HUES64 (cell line): ENCODE results near the gene APOC1. TPM values are rescaled to one million over a fixed set of nuclear protein-coding genes. Genes with fewer than 3 reads are reported as not detected.
"Not testable (repeated sequence)": the region's sequence is repeated elsewhere in the genome, so short reads cannot be mapped to it uniquely, and the experiment has no call there.

Experiments used
- H3K27ac ChIP-seq: 2 replicates; pipeline ENCODE4 v1.7.0; 2013; ENCODE audit warnings: low read depth, low read length, inconsistent platforms
- H3K27me3 ChIP-seq: 2 replicates; pipeline ENCODE4 v1.6.1; 2013; ENCODE audit warnings: mild to moderate bottlenecking, low read length; ENCODE audit not compliant: insufficient read depth
- H3K36me3 ChIP-seq: 2 replicates; pipeline ENCODE4 v1.6.1; 2013; ENCODE audit warnings: mild to moderate bottlenecking, low read length; ENCODE audit not compliant: insufficient read depth
- H3K4me1 ChIP-seq: 2 replicates; pipeline ENCODE4 v1.6.1; 2013; ENCODE audit warnings: mild to moderate bottlenecking, low read length, moderate library complexity; ENCODE audit not compliant: insufficient read depth
- H3K4me3 ChIP-seq: 2 replicates; pipeline ENCODE4 v1.5.1; 2013; ENCODE audit warnings: mild to moderate bottlenecking, low read length, moderate library complexity
- H3K9ac ChIP-seq: 2 replicates; pipeline ENCODE4 v1.6.1; 2013; ENCODE audit warnings: mild to moderate bottlenecking, low read depth, low read length
- H3K9me3 ChIP-seq: 2 replicates; pipeline ENCODE4 v1.6.1; 2013; ENCODE audit warnings: low read depth, low read length; ENCODE audit not compliant: insufficient read depth
- WGBS: fragments of 150-250, 120-280 bp; methylation state at CpG from one replicate; pipeline ENCODE4 v1.1.7; 2013; ENCODE audit warnings: missing lambda C conversion rate; 5-methylcytosine and 5-hydroxymethylcytosine counted together
- polyA plus RNA-seq, 2 experiments: library from polyadenylated mRNA; stranded (reverse); fragments of 50-300 nt; gene quantifications; one replicate each; pipeline ENCODE4 v1.2.3, GENCODE V29; 2013

The APOC1 gene
- 64.5 TPM for polyA plus RNA-seq (2013, experiment 1 of 2)
- polyA plus RNA-seq (2013, experiment 2 of 2): 68.9 TPM

GRCh38 chr19:44914433-44915206 lies at the start of gene APOC1:
Gene APOC1, plus strand, starts transcription at chr19:44914608. Its CDS starts 284 bp downstream, at chr19:44914892.
- H3K9ac ChIP-seq: peak within 1 kb of the TSS; percentile 72
- H3K36me3 ChIP-seq: not testable (repeated sequence)

GRCh38 chr19:44865196-44865767 lies 49.1 kb upstream of the APOC1 start:
- H3K9ac ChIP-seq: no peak overlapping the region
- H3K27ac ChIP-seq: no peak overlapping the region
- no peaks in the 10 kb centered on the region for H3K9me3 ChIP-seq
- WGBS: 97% methylated on average over 27 of the region's 27 CpGs
- no peaks in the 10 kb centered on the region for H3K27me3 ChIP-seq
- H3K36me3 ChIP-seq: peaks cover 65% of the 10 kb centered on the region
- no peaks in the 10 kb centered on the region for H3K4me1 ChIP-seq
- no peak overlapping the region for H3K4me3 ChIP-seq

More at GRCh38 chr19:44914433-44915206, at the start of gene APOC1:
- H3K27ac ChIP-seq: peak within 1 kb of the TSS; percentile 80
- not testable (repeated sequence) for H3K9me3 ChIP-seq, H3K27me3 ChIP-seq
- peaks cover 12% of the 10 kb centered on the region; the same call in 1 of the 2 replicates for H3K4me1 ChIP-seq
- H3K4me3 ChIP-seq: peak within 1 kb of the TSS; percentile 60
- 2% methylated on average over 23 of the region's 28 CpGs for WGBS

DNA sequence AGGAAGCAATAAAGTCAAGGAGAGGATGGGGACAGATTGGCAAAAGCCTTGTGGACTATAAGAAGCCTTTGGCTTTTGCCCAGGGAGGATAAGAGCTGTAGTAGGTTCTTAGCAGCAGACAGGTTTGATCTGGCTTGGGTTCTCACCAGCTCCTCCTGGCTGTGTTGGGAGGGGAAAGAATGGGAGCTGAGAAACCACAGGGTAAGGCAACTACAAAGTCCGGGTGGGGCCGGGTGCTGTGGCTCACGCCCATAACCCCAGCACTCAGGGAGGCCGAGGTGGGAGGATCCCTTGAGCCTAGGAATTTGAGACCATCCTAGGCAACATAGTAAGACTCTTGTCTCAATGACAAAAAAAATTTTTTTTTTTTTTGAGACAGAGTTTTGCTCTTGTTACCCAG lies 47.7 kb upstream of the APOC1 start:
- H3K4me1 ChIP-seq: no peaks in the 10 kb centered on the region
- no peak overlapping the region for H3K27ac ChIP-seq
- no peak overlapping the region for H3K4me3 ChIP-seq
- WGBS: 98% methylated on average over 4 of the region's 4 CpGs
- H3K9me3 ChIP-seq: no peaks in the 10 kb centered on the region
- peaks cover 67% of the 10 kb centered on the region for H3K36me3 ChIP-seq
- H3K9ac ChIP-seq: no peak overlapping the region
- no peaks in the 10 kb centered on the region for H3K27me3 ChIP-seq

- Histone ChIP-seq H3K4me3 (no peak overlapping the region), H3K36me3 (peaks cover 70% of the 10 kb centered on the region), H3K27ac (no peak overlapping the region), H3K27me3 (no peaks in the 10 kb centered on the region), H3K9me3 (no peaks in the 10 kb centered on the region), H3K4me1 (no peaks in the 10 kb centered on the region), H3K9ac (no peak overlapping the region)
- WGBS: 90% methylated on average over 12 of the region's 12 CpGs
Measured at GRCh38 chr19:44867578-44867977, 46.8 kb upstream of the APOC1 start.

DNA sequence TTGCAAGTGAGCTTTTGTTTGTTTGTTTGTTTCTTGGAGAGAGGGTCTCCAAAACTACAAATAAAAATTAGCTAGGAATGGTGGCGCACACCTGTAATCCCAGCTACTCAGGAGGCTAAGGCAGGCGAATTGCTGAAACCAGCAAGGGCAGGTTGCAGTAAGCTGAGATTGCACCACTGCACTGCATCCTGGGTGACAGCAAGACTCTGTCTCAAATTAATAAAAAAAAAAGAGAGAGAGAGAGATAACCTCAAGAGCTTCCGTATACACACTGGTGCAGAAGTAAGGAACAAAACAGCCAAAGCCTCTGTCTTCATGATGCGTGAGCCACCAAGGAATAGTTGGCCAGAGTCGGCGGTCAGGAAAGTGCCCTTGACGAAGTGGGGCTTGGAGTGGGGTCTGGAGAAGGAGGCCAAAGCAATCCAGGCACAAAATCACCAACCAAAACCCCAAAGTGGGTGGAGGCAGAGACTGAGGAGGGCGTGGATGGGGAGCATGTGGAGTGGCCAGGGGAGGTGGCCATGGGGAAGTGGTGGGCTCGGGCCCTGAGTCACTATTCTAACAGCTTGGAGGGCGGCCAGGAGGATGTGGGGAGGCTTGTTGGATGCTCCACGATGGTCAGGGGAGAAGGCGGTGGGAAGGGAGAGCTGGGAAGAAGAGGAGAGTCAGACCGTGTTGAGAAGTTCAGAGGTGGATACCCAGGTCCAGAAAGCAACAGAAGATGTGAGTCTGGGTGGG lies 44.5 kb upstream of the APOC1 start:
- peaks cover 89% of the 10 kb centered on the region for H3K36me3 ChIP-seq
- H3K27ac ChIP-seq: no peak overlapping the region
- no peak overlapping the region for H3K9ac ChIP-seq
- no peaks in the 10 kb centered on the region for H3K27me3 ChIP-seq
- H3K4me1 ChIP-seq: no peaks in the 10 kb centered on the region
- no peaks in the 10 kb centered on the region for H3K9me3 ChIP-seq
- WGBS: 94% methylated on average over 13 of the region's 13 CpGs
- H3K4me3 ChIP-seq: no peak overlapping the region

DNA sequence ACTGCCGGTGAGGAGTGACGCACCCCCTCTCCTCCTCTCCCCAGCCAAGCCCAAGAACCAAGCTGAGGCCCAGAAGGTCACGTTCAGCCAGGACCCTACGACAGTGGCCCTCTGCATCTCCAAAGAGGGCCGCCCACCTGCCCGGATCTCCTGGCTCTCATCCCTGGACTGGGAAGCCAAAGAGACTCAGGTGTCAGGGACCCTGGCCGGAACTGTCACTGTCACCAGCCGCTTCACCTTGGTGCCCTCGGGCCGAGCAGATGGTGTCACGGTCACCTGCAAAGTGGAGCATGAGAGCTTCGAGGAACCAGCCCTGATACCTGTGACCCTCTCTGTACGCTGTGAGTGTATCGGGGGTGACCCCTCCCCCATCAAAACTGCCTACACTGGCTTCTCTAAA lies 42.6 kb upstream of the APOC1 start:
- no peaks in the 10 kb centered on the region for H3K9me3 ChIP-seq
- H3K9ac ChIP-seq: no peak overlapping the region
- no peak overlapping the region for H3K4me3 ChIP-seq
- H3K36me3 ChIP-seq: peaks cover 89% of the 10 kb centered on the region
- no peaks in the 10 kb centered on the region for H3K27me3 ChIP-seq
- H3K4me1 ChIP-seq: 0 out of 2 replicates have a peak, but pooled peaks cover 3% of the 10 kb centered on the region
- H3K27ac ChIP-seq: no peak overlapping the region
- 97% methylated on average over 14 of the region's 14 CpGs for WGBS

DNA sequence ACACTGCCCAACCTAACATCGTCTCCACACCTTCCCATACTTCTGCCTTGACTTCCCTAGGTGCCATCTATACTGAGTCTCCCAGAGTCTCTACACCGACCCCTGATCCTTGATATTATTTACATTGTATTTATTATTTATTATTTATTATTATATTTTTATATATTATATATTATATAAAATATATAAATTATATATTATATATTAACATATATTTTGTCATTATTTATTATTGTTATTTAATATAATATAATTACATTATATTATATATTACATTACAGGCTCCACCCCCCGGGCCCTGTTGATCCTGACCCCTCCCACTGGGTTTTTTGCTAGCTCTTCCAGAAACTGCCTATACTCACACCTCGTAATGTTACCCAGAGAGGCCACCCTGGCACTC lies 41.7 kb upstream of the APOC1 start:
- H3K9ac ChIP-seq: no peak overlapping the region
- H3K27me3 ChIP-seq: no peaks in the 10 kb centered on the region
- peaks cover 12% of the 10 kb centered on the region; the same call in 1 of the 2 replicates for H3K4me1 ChIP-seq
- no peak overlapping the region for H3K27ac ChIP-seq
- H3K9me3 ChIP-seq: no peaks in the 10 kb centered on the region
- H3K4me3 ChIP-seq: no peak overlapping the region
- H3K36me3 ChIP-seq: peaks cover 91% of the 10 kb centered on the region
- 80% methylated on average over 3 of the region's 4 CpGs for WGBS

DNA sequence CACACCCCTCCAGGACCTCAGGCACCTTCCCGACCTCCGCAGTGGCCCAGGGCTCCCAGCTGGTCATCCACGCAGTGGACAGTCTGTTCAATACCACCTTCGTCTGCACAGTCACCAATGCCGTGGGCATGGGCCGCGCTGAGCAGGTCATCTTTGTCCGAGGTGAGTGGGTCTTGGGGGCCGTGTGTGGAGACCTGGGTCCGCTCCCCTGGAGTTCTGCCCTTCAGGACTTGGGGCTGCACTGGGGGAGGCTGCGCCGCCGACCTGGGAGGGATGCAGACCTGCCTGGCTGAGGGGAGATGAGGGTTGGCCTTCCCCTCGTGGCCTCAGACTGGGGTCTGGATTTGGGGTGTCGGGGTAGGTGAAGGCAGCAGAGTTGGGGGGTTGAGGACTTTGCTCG lies 40.1 kb upstream of the APOC1 start:
- Histone ChIP-seq H3K4me3 (no peak overlapping the region), H3K9me3 (no peaks in the 10 kb centered on the region), H3K36me3 (peaks cover 95% of the 10 kb centered on the region), H3K27ac (no peak overlapping the region), H3K9ac (no peak overlapping the region), H3K4me1 (peaks cover 16% of the 10 kb centered on the region; the same call in 1 of the 2 replicates), H3K27me3 (no peaks in the 10 kb centered on the region)
- 97% methylated on average over 16 of the region's 16 CpGs for WGBS

DNA sequence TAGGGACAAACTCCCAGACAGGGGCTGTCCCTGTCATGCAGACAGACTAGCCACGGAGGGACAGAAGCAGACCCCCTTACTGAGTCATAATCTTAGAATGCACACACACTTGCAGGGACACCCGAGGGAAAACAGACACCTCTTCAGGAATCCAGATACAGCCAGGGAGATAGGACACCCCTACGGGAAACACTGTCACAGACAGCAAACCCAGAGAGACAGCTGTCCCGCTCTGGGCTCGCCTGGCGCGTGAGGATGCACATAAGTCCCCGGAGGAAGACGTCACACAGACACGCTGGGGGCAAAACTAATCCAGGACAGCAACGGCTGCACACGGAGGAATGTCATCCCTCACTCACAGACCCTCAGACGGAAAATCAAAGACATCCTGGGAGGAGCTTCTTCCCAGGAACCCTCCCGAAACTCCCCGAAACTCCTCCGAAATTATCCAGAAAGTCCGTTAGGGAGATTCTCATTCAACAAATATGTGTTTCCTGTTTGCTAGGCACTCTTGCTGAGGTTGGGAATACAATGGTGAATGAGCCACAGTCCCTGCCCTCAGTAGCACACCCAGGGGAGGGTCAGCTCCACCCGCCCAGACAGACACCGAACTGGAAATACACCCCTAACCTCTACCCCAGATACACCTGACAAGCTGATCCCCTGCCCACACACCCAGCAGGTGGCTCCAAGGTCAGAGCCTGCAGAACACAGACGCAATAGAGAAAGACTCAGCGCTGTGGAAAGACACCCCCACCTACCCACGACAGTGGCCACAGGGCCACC lies 38.5 kb upstream of the APOC1 start:
- H3K9ac ChIP-seq: no peak overlapping the region
- H3K27ac ChIP-seq: no peak overlapping the region
- H3K36me3 ChIP-seq: peaks cover 86% of the 10 kb centered on the region
- H3K27me3 ChIP-seq: no peaks in the 10 kb centered on the region
- WGBS: 92% methylated on average over 22 of the region's 22 CpGs
- H3K9me3 ChIP-seq: no peaks in the 10 kb centered on the region
- peaks cover 16% of the 10 kb centered on the region; the same call in 1 of the 2 replicates for H3K4me1 ChIP-seq
- H3K4me3 ChIP-seq: no peak overlapping the region

GRCh38 chr19:44876930-44877535 lies 37.4 kb upstream of the APOC1 start:
- H3K4me3 ChIP-seq: no peak overlapping the region
- H3K9ac ChIP-seq: no peak overlapping the region
- no peak overlapping the region for H3K27ac ChIP-seq
- no peaks in the 10 kb centered on the region for H3K9me3 ChIP-seq
- peaks cover 74% of the 10 kb centered on the region for H3K36me3 ChIP-seq
- H3K4me1 ChIP-seq: peaks cover 20% of the 10 kb centered on the region; the same call in 1 of the 2 replicates
- H3K27me3 ChIP-seq: no peaks in the 10 kb centered on the region
- 78% methylated on average over 5 of the region's 5 CpGs for WGBS
